A549 treated with AZD9567 at 1 μM for 4 hours (cell line): ENCODE measurements around the gene SS18L1. TPM values are rescaled to one million over a fixed set of nuclear protein-coding genes. Genes with fewer than 3 reads are reported as not detected.

Source experiments
- total RNA-seq: library from RNA; stranded (reverse); fragments of 200-300 nt; extraction: Qiagen RNA extraction; gene quantifications from 5 replicates; pipeline ENCODE4 v1.2.3, GENCODE V29; 2022; ENCODE audit not compliant: insufficient read depth

Gene SS18L1
- total RNA-seq = 9.6 to 13.5 TPM (median 11.1 TPM) in 5 replicates

DNA sequence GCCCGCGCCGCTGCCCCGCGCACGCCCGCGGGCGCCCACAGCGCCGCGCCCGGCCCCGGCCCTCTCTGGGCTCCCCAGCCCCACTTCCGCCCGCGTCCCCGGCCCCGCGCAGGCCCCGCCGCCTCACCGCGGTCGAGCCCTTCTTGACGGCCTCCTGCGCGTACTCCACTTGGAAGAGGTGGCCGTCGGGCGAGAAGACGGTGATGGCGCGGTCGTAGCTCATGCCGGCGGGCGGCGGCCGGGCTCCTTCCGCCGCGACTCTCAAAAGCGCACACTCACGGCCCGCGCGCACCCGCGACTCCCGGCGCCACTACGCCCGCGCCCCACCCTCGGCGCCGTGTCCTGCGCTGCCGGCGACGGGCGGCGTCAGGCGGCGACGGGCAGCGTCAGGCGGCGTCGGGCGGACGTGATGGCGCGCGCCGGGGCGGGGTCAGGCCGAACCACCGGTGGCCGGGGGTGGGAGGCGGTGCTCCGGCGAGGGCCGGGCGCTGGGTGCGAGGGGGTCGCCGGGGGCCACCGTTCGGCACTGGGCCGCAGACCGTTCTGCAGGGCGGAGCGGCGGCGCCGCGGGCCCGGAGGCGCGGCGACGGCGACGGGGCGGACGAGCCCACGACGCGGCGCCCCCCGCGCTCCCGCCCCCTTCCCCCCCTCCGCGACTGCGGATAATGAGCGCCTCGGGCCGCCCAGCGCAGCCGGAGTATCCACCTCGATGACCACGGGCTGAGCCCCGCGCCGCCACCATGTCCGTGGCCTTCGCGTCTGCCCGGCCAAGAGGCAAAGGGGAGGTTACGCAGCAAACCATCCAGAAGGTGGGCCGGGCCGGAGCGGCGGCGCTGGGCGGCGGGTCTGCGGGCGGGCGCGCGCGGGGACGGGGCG, at the start of gene SS18L1, which contains the start of gene PSMA7:
SS18L1 (plus strand) TSS at position 689 of the 876 bp plus-strand sequence; CDS start at position 741, 52 bp downstream.
PSMA7 (minus strand) TSS at position 314 of the 876 bp plus-strand sequence; CDS start at position 223, 91 bp downstream.

DNA sequence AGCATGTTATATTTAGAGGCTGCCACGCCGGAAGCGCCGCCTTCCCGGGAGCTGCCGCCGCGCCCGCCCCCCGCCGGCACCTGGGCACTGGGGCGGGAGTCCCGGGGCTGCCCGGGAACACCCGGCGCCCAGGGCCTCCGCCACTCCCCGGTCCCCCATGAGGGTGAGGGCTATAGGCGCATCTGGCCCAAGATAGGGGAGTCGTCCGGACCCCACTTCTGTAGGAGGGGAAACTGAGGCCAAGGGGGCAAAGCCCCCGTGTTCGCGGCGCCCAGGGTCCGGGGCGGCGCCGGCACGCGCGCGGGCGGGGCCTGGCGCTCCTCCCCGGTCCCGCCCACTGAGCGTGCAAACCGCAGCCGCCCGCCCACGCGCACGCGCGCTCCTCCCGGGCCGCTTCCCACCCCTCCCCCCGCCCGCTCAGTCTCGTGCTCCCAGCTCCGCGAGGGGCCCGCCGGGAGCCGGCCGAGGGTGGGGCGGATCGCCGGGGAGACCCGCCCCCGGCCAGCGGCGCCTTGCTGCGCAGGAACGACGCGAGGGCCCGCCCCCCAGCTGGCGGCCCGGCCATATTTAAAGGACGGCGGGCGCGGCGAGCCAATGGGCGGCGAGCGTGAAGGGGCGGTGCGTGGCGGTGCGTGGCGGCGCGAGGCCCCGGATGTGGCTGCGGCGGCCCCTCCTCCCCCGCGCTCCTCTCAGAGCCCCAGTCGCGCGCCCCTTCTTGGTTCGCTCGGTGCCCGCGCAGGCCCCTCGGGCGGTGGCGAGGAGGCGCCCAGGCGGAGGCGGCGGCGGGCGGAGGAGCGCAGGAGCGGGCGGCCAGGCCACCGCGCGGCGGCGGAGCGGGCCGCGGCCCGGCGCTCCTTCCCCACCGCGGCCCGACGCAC, 21.6 kb upstream of the SS18L1 start, which contains the start of gene LSM14B:
LSM14B (plus strand) TSS at position 700 of the 878 bp plus-strand sequence. CDS start 192 bp downstream, outside the sequence.

DNA sequence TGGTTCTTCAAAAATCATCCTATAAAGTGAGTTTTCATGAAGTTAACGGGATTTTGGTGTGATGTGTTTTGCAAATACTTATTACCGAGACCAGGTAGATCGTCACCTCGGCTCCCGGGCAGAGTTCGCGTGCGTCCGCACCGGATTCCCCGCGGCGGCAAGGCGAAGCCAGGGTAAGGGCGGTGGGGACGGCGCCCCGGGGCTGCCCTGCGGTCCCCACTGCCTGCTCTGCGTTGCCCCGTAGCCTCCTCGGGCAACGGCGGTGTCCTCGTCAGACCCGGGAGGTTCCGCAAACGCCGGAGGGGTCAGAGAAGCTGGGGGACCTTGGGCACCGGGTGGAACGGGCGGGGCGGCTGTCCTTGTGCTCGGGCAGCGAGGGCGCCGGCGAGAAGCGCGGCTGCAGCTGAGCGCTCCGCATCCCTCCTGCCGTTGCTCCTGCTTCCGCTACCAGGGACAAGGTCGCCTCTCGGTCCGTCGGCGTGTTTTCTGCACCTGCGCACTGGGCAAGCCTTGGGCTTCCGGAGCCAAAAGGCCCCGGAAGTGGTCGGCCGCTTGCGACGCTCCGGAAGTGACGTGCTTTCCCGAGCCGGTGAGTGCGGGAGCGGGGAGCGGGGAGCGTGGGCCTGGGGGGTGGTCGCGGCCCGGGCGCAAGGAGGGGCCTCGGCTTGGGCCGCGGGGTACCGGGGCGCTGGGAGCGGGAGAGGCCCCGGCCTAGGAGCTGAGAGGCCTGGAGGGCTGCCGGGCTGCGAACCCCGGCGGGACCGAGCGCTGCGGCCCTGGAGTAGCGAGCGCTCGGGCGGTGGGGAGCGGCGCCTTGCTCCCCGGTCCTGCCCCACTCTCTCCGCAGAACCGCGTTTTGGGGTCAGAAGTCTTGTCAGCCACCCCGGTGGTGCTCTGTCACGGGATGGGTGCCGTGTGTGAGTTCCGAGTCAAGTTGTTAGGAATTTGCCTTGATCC, 39.2 kb downstream of the SS18L1 start, which contains the start of gene MTG2:
MTG2 (plus strand) TSS at position 560 of the 957 bp plus-strand sequence. CDS start 10,393 bp downstream, outside the sequence.

DNA sequence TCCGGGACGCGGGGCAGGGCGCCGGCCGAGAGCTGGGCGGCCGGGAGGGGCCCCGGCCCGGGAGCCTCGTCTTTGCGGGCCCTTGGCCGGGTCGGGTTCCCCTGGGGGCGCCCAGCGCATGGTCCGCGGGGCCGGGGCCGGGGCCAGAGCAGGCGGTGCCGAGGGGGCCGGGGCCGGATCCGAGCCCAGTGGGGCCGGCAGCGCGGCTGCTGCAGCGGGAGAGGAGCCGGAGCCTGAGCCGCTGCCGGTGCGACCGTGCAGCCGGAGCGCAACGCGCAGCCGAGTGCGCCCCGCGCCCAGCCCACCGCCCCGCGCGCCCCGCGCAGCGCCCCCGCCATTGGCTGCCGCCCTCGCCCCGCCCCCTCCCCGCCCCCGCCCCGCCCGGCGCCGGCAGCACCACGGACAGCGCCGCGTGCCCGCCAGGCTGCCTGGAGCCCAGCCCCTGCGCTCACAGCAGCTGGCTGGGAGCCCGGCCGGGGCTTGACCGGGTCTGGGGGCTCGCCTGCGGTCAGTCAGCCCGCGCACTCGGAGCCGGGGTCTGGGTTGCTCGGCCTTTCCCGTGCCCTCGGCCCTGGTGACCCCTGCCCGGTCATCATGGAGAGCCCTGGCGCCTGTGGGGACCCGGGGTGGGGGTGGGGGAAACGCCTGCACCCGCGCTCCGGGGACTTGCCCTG, 76.6 kb downstream of the SS18L1 start, which contains the start of gene HRH3:
HRH3 (minus strand) TSS at position 287 of the 674 bp plus-strand sequence. CDS start 308 bp downstream, outside the sequence.

Other genes with a start within 250 kb of the SS18L1 start
- gene TAF4, start 77.9 kb upstream of the SS18L1 start, total RNA-seq = 16.5 to 22.8 TPM (median 18.6 TPM) in 5 replicates
- 28.1 to 33.0 TPM (median 29.1 TPM) in 5 replicates for gene LSM14B, start 21.3 kb upstream of the SS18L1 start, total RNA-seq
- gene PSMA7, start 375 bp upstream of the SS18L1 start, total RNA-seq = 473 to 589 TPM (median 565 TPM) in 5 replicates
- 20.2 to 41.4 TPM (median 39.6 TPM) in 5 replicates for gene MTG2, start 39.3 kb downstream of the SS18L1 start, total RNA-seq
- 0.05 to 0.06 TPM in 2 of 5 replicates, not detected in the others for gene HRH3, start 76.5 kb downstream of the SS18L1 start, total RNA-seq
- gene OSBPL2, start 94.8 kb downstream of the SS18L1 start, total RNA-seq = 16.8 to 21.9 TPM (median 20.4 TPM) in 5 replicates
- gene ADRM1, start 159.2 kb downstream of the SS18L1 start, total RNA-seq = 156 to 196 TPM (median 192 TPM) in 5 replicates
- 190 to 476 TPM (median 435 TPM) in 5 replicates for gene LAMA5, start 223.5 kb downstream of the SS18L1 start, total RNA-seq
- gene RPS21, start 243.3 kb downstream of the SS18L1 start, total RNA-seq = 1,967 to 3,050 TPM (median 2,844 TPM) in 5 replicates